Dermis microvascular lymphatic vessel endothelial cell (primary cell): ENCODE data around the gene PDZRN4. TPM values are rescaled to one million over a fixed set of nuclear protein-coding genes. Genes with fewer than 3 reads are reported as not detected.

Experiments used
- DNase-seq, 2 donors: peaks; one replicate each; pipeline versions ENCODE4 v3.0.0 to v3.0.0-alpha.2; 2010; ENCODE audit warnings: low read depth in 2 of 2
- total RNA-seq: library from RNA; depleted of rRNA; stranded (reverse); fragments of >200 nt; gene quantifications from 2 replicates; pipeline ENCODE4 v1.2.1, GENCODE V29; 2014

PDZRN4 gene
- total RNA-seq, 1 donor from 2014 or later = not detected

DNA sequence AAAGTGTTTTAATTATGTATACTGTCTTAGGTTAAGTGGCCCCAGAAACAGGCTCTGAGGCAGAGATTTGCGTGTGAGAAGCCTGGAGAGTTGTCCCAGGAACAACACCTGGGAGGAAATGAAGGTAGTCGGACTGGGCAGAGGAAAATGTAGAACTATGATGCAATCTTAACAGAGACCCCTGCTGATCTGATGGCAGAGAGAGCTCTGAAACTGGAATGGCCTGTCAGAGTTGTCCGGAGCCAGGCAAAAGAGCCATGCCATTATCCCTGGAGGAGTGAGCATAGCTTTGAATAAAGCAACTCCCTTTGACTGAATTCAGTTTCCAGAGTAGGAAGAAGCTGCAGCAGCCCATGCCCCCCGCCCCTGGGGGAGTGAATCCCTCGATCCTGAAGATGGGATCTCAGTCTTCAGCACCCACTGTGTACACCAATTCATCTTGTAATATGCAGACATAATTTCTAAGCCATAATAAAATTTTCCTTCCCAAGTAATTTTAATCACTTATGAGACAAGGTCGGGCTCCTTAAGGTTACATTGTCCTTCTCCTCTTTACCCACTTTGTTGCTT is 264.8 kb downstream of the PDZRN4 start:
- no peak for DNase-seq

DNA sequence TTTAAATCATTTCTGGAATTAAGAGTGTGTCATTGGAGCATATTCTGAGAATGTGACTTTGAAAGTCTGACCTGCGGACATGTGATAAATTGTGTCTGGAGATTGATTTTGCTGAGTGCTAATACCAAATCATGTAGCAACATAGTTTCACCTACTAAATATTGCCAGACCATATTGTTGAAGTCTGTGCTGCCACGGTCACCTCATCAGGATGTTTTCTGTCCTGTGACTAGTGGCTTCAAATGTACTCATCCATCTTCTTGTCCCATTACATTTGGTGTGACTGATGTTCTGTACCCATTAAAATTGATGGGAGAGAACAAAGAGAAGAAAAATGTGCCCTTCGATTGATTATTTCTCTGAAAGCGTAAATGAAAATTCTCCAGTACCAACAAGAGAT is 265.3 kb downstream of the PDZRN4 start:
- DNase-seq = no peak

DNA sequence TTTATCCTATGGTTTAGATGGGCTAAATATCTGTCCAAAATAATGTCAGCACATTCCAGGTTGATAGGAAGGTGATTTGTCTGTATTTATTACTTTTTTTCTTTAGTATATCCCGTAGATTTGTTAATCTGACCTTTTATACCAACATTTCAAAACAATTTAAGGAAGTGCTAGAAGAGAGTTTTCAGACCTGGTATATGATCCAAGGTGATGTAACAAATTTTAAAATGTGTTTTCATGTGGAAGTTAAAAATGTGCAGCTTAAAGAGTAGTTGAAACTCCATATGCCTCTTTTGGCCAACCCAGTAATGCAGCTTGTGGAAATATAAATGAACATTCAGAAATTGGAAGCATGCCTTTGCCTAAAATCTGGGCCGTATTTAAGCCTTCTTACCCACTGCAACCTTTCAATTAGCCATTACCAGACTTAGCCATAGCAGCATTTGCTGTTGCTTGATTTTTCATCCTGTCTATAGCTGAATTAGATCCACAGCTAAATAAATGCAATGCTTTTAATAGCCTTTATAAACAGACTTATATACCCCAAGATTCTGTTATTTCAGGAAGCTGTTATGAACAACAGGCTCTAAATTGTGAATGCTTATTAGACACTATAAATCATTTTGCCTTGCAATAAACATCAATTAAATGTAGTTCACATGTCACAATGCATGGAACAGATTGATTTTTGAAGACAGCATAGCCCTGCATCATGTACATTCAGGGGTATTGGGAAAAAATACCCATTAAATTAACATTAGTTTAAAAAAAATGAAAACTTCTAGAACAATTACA is 271.2 kb downstream of the PDZRN4 start:
- no peak for DNase-seq

DNA sequence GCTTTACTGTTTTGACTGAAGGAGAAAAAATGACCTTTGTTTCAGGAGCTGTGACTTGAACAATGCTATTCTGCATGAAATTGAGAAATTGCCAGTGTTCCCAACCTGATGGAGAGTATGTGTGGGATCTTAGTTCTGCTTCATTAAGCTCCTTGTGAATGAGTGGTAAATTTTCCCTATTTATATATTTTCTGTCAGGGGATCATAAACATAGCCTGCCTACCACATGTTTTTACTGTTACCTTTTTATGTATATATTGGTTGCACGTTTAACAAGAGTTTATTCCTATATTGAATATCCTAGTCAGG is 271.7 kb downstream of the PDZRN4 start:
- no peak for DNase-seq

DNA sequence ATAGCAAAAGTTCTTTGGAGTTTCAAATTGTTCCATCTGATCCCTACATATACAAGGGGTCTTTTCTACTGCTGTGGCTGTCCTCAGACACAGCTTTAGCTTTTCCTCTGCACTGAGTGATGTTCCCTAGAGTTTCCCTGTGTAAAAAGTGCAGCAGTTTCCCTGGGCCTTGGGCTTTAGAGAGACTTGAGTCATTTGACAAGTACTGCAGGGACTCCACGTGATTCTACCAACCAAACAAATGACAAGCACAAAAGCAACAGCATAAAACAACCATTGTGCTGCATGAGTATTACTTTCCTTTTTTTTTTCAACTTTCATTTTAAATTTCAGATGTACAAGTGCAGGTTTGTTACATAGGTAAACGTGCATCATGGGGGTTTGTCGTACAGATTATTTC is 272.8 kb downstream of the PDZRN4 start:
- DNase-seq = no peak

DNA sequence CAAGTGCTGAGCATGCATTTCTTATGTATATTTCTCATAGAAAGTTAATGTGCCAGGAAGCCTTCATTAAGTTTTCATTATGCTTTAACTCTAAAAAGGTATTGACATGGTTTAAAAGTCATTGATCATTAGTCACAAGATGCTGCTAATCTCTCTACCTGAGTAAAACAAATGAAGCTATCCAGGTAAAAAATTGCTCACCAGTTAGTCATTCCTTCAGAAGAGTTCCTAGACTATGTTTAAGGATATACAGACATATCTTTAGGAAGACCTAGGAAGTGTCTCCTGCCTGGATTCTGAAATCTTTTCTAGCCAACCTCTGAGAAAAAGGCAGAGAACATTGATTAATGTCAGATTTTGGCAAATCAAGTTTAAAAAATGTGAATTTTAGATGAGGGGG is 274.2 kb downstream of the PDZRN4 start:
- no peak for DNase-seq

DNA sequence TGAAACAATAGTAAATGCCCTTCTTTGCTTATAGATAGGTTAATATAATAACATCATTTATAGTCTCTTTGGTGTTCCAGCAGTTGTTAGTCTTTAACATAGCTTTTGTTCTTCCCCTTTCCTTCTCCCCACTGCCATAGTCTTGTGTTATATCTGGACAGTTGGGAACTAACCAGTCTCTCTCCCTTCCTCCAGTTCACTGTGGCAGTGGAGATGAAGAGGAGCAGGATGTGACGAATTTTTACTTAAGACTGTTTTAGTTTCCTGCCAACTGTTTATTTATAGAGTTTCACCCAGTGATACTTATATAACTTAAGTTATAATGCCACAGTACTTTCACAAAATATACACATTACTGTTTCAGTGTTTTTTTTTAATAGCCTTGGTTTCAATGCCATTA is 277.4 kb downstream of the PDZRN4 start:
- peak in 1 of 2 donors; percentile 17 for DNase-seq

DNA sequence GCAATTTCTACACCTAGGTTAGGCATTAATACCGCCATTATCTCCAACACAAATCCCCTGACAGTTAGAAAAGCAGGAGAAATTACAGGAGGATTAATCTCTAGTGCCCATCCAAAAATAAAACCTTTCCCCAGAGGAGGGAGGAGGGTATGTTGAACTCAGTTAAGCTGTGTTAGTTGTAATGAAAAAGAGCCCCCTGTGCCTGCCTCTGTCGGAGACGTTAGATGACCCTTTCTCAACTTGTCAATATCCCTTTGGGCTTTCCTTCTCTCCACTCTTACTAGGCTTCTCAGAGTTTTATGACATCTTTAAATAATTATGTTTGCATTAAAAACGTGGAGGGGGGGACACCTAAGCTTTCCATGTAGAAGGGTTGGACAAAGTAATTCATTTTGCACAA is 278.2 kb downstream of the PDZRN4 start:
- DNase-seq = no peak

DNA sequence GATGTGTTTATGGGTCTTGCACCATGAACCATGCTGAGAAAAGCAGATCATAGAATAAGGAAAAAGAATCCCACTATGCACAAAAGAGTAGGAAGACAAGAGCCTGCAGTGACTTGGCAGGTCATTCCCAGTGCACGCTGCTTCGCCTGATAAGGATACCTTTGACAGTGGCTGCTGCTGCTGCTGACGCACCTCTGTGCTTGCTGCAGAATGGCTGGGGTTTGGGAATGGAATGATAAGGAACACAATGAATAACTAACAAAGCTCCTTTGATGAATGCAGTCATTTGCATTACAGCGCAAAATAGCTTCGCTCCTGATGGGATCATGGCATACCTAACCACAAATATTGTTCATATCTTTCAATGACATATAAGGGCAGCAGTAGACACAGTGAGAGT is 278.7 kb downstream of the PDZRN4 start:
- no peak for DNase-seq

DNA sequence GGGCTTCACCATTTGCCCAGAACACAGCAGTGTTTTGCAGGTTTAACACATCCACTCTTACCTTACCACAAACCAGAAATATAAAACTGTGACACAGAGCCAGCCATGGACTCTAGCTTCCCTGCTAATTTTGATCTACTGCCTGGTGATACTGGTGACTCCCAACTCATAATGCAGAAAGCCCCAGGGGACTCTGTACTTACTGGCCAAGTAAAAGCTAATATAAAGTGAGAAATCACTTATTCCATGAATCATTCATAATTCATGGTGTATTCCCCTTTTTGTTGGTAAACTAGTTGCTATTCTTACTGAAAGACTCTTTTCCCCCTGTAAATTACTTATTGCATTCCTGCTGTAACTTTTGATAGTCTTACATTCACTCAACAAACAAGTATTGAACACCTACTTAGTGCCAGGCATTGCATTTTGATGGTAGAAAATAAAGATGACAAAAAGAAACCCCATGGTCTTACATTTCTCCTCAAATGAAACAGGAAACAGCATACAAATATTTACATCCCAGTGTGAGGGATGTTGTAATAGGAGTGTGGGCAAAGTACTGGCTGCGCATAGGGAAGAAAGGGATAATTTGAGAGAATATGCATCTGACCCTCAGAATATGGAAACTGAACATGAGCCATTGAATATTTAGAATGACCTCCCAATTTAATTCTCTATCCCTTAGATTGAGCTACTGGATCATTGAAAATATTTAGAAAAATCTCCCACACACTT is 279.6 kb downstream of the PDZRN4 start:
- DNase-seq = no peak

DNA sequence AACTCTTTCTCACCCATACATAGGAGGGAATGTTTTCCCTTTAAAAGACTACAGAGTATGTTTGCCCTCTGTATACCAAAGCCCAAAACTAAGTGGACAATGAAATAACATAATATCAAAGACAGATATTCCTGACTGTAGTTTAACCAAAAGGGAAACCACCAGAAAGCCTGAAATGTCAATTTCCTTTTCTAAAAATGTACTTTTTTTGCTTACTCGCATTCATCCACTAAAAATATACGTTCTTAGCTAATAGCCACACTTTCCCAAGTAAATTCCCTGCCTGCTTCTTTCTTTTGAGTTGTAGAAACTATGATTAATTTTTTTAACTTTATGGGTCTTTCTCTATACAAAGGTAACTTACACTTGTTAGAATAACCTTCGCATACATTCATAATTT is 280.2 kb downstream of the PDZRN4 start:
- no peak for DNase-seq

DNA sequence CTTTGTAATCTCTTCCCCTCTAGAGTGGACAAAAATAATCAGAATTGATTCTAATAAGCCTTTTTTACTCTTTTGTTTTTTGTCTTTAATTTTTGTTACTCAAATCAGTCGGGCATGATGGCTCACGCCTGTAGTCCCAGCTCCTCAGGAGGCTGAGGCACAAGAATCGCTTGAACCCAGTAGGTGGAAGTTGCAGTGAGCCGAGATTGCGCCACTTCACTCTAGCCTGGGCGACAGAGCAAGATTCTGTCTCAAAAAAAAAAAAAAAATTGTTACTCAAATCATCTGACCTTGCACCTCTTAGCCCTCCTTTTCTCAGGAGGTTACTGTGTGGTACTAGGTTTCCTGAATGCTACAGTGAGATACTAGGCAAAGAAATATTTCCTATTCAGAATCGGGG is 280.6 kb downstream of the PDZRN4 start:
- no peak for DNase-seq

DNA sequence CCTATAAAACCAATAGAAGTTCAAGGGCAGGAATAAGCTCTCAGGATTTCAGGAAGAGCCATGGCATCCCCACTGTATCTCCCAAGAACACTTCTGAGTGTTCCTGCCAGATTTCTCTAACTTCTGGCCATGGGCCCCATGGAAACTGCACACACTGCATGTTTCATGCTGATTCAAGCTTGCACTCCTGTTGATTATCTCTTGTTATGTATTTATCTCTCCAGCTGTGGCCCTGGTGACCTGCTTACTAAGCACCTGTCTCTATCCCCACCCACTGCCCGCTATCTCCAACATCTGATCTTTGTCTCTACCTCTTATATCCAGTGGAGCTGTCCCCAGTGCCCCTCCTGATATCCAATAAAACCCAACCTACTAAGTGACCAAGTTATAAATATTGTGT is 285.3 kb downstream of the PDZRN4 start:
- no peak for DNase-seq

DNA sequence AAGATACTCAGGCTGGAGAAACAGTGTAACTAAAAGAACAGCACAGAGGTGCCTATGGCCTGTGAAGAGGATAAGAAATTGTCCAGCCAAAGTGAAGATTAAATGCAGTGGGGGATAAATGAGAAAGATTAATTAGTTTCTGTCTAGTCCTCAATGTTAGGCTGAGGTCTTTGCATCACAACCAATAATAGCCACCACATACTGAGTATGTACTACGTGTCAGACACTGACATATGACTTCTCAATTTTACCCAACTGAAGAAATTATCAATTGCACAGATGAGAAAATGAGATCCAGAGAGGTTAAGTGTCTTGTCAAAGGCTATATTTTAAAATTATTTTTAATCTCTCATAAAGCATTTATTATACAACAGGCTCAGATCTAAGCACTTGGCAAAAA is 285.9 kb downstream of the PDZRN4 start:
- no peak for DNase-seq

DNA sequence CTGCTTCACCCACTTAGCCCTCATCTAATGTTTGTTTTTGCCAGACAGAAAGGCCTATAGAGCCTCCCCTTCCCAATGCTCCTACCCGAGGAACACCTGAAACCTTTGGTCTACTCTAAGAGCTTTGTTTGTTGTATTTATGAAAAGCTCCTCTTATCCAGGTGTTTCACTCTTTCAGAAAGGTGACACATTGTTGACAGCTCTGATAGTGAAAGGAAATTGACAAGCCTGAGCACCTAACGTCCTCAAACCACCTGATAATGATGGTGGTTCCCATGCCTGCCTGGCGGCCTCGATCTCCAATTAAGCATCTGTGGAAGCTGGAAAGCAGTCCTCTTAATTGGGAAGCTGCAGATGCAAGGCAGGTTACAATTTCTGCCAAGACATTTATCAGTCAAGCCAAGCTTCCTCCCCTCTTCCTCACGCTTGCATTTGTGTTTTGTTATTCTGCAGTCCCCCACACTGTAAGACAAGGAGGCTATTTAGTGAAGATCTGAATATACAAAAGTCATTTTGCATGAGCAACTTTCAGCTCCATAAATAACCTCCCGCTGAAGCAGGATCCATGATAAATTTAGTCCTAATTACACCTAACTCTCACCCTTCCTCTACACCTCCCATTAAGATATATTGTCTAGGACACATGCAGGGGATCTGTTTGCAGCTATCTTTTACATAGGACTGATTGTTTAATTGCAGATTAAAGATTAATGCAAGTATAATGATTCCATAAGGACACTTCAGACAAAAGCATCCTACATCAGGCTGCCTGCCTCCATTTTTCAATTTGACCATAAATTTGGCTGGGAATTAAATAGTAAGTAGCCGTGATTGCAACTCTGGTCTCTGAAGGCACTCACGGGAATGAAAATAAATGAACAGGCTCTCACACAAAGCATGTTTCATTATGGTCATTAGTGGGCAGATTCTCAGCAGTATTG is 288.6 kb downstream of the PDZRN4 start:
- no peak for DNase-seq

DNA sequence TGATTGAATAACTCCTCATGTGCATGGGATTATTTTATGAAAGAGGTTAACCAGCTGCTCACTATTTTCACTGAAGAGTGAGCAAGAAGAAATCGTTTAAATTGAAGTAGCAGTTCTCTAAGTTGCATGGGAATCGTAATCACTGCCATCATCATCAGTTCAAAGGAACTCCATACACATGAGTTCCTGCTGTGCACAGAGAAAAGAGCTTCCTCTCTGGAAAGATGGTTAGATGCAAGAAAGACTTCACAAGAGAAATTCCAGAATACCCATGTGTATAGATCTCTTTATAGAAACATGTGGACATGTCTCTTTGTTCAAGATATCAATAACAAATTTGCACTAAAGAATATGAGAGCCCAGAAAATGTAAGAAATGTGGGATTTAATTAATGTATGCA is 291.3 kb downstream of the PDZRN4 start:
- no peak for DNase-seq

DNA sequence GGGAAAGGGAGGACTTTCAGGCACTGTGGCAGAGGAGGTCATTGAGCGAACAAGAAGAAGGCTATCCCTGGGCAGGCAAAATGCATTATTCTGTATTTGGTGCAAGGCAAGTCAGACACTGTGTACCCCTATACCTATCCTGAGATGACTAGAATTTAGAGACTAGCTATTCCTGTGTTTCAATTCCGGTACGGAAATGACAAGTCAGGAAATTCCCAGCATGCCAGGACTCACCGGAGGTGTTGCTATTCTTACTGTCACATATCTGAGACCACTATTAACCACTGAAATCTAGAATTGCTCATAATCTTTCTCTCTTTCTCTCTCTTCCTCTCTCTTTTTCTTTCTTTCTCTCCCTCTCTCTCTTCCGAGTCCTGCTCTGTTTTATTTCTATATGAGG is 297.1 kb downstream of the PDZRN4 start:
- peak; percentile 73 to 82 for DNase-seq

DNA sequence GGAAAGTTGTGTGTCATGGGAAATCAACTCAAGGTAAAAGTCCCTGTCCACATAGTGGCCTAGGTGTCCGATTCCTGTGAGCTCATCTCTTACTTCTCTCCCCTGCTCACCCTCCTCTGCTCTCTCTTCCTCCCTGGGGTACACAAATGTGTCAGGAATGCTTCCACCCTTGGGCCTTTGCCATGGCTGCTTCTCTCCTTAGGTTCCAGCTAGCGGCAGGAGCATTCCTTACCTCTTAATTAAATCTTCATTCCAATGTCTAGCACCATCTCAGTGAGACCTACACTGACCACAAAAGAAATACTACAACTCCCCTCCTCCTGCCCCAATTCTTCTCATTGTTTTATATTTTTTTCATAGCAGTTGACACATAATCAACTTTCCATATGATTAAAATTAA is 298.6 kb downstream of the PDZRN4 start:
- peak in 1 of 2 donors; percentile 26 for DNase-seq

DNA sequence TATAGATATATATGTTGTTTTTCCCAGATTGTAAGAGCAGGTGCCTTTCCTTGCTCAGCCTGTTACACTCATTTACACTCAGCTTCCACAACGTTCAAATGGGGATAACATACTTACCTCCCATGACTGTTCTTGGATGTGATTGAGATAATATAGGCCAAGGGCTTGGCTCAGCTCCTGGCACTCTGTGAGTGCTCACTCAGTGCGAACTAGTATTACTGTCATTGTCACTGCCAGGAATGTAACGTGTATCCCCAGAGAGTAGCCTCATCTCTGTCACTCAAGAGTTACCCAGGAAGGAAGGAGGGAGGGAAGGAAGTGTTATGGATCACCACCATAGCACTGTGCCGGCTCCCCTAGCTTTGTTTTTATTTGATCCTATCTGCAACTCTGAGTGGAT is 307.9 kb downstream of the PDZRN4 start:
- DNase-seq = no peak

DNA sequence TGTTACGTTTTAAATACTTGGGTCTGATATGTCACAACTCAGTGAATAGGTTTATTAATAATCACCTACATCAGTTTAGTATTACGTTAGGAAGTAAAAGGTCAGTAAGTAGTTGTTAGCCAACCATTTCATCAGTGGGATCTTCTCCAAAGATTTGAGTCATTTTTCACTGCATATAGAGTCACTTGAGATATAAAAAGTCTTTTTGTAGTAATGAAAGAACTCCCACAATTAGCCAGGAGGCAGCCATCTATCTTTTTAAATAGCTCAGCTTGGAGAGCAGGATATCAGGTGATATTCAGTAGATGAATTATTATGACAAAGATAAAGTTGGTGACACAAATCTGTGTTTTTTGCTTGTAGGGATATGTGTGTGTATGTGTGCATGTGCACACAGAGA is 309.3 kb downstream of the PDZRN4 start:
- no peak for DNase-seq

DNA sequence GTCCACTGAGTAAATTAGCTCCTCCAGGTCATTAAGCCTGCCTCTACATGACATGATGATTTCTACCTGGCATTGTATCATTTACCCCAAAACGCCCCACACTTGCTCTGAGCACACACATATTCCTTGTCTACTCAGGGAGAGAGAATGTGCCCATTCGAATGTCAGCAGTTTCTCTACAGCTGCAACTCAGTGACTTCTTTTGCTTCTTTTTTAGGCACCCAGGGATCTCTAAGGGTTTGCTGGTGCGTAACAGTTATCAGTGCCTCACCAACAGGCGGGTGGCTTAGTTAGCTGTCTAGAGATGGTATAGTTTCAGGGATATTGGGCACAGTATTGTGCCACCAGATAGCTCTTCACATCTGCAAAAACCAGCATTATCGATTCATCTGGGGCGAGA is 316.9 kb downstream of the PDZRN4 start:
- no peak for DNase-seq

DNA sequence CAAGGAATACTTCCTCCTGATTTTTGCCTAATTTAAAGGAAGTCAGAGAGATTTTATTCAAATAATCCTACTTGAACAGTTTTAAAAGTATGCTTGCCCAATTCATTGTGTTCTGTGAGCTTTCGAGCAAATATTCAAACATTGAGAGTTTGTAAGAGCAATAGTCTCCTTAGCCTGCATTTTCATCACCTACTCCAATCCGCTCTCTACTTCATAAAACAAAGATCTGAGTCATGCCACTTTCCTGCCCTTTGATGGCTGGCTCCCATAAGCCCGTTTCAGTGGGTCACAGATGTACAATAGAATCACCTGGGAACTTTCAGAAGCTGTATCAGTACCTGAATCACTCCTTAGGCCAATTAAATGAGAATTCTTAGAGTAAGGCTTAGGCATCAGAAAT is 319.2 kb downstream of the PDZRN4 start:
- DNase-seq = peak in 1 of 2 donors; percentile 8
